Kidney (tissue), 14 donors: ENCODE data around the gene LUZP2. TPM values are rescaled to one million over a fixed set of nuclear protein-coding genes. Genes with fewer than 3 reads are reported as not detected.

Source experiments
- DNase-seq, 5 donors: peaks; one replicate each; pipeline ENCODE4 v3.0.0-alpha.2; 2013 to 2020
- FAIRE-seq: peaks from 2 replicates; lab custom pipeline; 2012; peaks lifted over from hg19 to GRCh38; lab: Jason Lieb, UNC
- H3K27ac ChIP-seq, 2 donors: one replicate each; pipeline ENCODE4 v1.7.0; 2013; ENCODE audit warnings: low read depth in 2 of 2, low read length in 2 of 2, inconsistent platforms in 1 of 2
- H3K27me3 ChIP-seq: one replicate; pipeline ENCODE4 v1.7.1; 2013; ENCODE audit warnings: low read length, inconsistent platforms; ENCODE audit not compliant: control insufficient read depth, insufficient read depth
- H3K36me3 ChIP-seq, 3 donors: one replicate each; pipeline versions ENCODE4 v1.7.0 to v1.7.1; 2013; ENCODE audit warnings: low read length in 3 of 3, control low read depth in 1 of 3, inconsistent platforms in 1 of 3; ENCODE audit not compliant: insufficient read depth in 3 of 3, control insufficient read depth in 2 of 3
- H3K4me1 ChIP-seq, 3 donors: one replicate each; pipeline versions ENCODE4 v1.7.0 to v1.7.1; 2013; ENCODE audit warnings: low read length in 3 of 3, inconsistent platforms in 1 of 3, low read depth in 1 of 3; ENCODE audit not compliant: control insufficient read depth in 2 of 3, insufficient read depth in 2 of 3
- H3K4me3 ChIP-seq, 3 donors: one replicate each; pipeline versions ENCODE4 v1.7.0 to v1.8.1; 2013; ENCODE audit warnings: low read length in 3 of 3, control low read depth in 1 of 3, inconsistent platforms in 1 of 3
- H3K9ac ChIP-seq, 3 donors: one replicate each; pipeline versions ENCODE4 v1.7.0 to v1.7.1; 2013; ENCODE audit warnings: low read length in 3 of 3, control low read depth in 1 of 3, inconsistent platforms in 1 of 3
- H3K9me3 ChIP-seq, 3 donors: one replicate each; pipeline versions ENCODE4 v1.7.0 to v1.7.1; 2013; ENCODE audit warnings: low read length in 3 of 3, control low read depth in 1 of 3, inconsistent platforms in 1 of 3; ENCODE audit not compliant: control insufficient read depth in 2 of 3, insufficient read depth in 1 of 3
- intact Hi-C: fragments of 100-400 bp; cut with DNase I; formaldehyde crosslinking; loops from one replicate; pipeline ENCODE4 v1.11.1; 2022
- polyA plus RNA-seq: library from polyadenylated mRNA; stranded (reverse); fragments of 350-450 nt; fragmentation: Illumina TruSeq; extraction: RNeasy Lipid Tissue Mini Kit (QIAGEN cat#74804); gene quantifications from one replicate; pipeline ENCODE4 v1.2.3, GENCODE V29; 2014; ENCODE audit warnings: low read depth, low replicate concordance; ENCODE audit not compliant: insufficient read depth
- total RNA-seq: library from RNA; stranded (reverse); fragmentation: NEBNext Ultra II Directional; extraction: Animal tissue kit (Norgen Biotek cat#: 25700); gene quantifications from one replicate; pipeline ENCODE4 v1.2.1, GENCODE V29; 2021
- TF ChIP-seq, protein P1 (sequence below): IDR thresholded peaks from 3 replicates; pipeline ENCODE4 v1.5.1; 2012; ENCODE audit warnings: mild to moderate bottlenecking, moderate library complexity, borderline replicate concordance; ENCODE audit not compliant: insufficient read depth; ENCODE audit errors: extremely low read depth
- donor health status: control.
- donor health status: control.
- donor health status: control.
- donor health status: control.
- donor health status: control.
- donor health status: DM: yes; HTN: yes; CAD: no.
- donor health status: Normal renal cell carcinoma (clear cell type).

Gene LUZP2
- total and polyA plus RNA-seq, 2 donors from 2014 or later, result 0.19 TPM; not detected in 1

GRCh38 chr11:24653901-24654300 lies 157.0 kb downstream of the LUZP2 start:
- Histone ChIP-seq H3K4me3 (no peak overlapping the region), H3K27me3 (no peaks in the 10 kb centered on the region), H3K9me3 (no peaks in the 10 kb centered on the region), H3K27ac (no peak overlapping the region), H3K9ac (no peak overlapping the region), H3K4me1 (no peaks in the 10 kb centered on the region), H3K36me3 (no peaks in the 10 kb centered on the region)
- FAIRE-seq, result no peak
- TF ChIP-seq, protein P1, sequence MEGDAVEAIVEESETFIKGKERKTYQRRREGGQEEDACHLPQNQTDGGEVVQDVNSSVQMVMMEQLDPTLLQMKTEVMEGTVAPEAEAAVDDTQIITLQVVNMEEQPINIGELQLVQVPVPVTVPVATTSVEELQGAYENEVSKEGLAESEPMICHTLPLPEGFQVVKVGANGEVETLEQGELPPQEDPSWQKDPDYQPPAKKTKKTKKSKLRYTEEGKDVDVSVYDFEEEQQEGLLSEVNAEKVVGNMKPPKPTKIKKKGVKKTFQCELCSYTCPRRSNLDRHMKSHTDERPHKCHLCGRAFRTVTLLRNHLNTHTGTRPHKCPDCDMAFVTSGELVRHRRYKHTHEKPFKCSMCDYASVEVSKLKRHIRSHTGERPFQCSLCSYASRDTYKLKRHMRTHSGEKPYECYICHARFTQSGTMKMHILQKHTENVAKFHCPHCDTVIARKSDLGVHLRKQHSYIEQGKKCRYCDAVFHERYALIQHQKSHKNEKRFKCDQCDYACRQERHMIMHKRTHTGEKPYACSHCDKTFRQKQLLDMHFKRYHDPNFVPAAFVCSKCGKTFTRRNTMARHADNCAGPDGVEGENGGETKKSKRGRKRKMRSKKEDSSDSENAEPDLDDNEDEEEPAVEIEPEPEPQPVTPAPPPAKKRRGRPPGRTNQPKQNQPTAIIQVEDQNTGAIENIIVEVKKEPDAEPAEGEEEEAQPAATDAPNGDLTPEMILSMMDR, result no peak
- no peak for DNase-seq
- intact Hi-C loops, result no loop called here

DNA sequence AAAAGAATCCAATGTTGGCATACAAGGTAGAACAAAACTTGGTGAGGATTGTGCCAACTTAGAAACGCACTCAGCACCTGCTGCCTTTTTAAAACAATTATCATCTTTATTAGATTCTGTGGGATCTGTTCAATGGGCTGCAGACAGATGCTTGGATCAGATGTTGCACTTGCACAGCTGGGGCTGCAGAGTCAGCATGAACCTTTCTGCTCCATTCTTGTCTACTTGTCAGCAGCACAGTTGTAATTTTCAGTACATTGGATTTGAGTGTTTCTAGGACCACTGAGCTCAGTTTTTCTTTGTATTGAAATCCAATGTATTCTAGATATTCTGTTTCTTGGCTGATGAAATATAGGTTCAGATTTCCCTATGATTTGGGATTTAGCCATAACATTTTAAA lies 164.5 kb downstream of the LUZP2 start:
- DNase-seq (peak in 1 of 5 donors; percentile 18), FAIRE-seq (no peak)
- Histone ChIP-seq H3K4me3 (no peak overlapping the region), H3K4me1 (no peaks in the 10 kb centered on the region), H3K27me3 (no peaks in the 10 kb centered on the region), H3K36me3 (no peaks in the 10 kb centered on the region), H3K9me3 (no peaks in the 10 kb centered on the region), H3K9ac (no peak overlapping the region), H3K27ac (no peak overlapping the region)
- intact Hi-C loops, result no loop called here
- TF ChIP-seq, protein P1, result no peak

DNA sequence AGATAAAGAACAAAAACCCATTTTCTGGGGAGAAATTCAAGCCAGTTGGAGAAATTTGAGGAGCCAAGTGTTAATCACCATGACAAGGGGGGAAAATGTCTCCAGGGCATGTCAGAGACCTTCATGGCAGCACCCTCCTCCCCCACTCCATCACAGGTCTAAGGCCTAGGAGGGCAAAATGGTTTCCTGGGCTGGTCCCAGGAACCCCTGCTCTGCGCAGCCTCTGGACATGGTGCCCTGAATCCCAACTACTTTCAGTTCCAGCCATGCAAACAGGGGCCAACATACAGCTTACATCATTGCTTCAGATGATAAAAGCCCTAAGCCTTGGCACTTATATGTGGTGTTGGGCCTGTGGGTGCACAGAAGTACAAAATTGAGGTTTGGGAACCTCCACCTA lies 167.5 kb downstream of the LUZP2 start:
- H3K4me1 ChIP-seq, result no peaks in the 10 kb centered on the region
- no peak for DNase-seq
- TF ChIP-seq, protein P1, result no peak
- no peaks in the 10 kb centered on the region for H3K36me3 ChIP-seq
- FAIRE-seq, result no peak
- H3K27me3 ChIP-seq, result no peaks in the 10 kb centered on the region
- H3K9ac ChIP-seq, result no peak overlapping the region
- H3K9me3 ChIP-seq, result no peaks in the 10 kb centered on the region
- H3K4me3 ChIP-seq, result no peak overlapping the region
- H3K27ac ChIP-seq, result no peak overlapping the region
- intact Hi-C loops, result no loop called here

DNA sequence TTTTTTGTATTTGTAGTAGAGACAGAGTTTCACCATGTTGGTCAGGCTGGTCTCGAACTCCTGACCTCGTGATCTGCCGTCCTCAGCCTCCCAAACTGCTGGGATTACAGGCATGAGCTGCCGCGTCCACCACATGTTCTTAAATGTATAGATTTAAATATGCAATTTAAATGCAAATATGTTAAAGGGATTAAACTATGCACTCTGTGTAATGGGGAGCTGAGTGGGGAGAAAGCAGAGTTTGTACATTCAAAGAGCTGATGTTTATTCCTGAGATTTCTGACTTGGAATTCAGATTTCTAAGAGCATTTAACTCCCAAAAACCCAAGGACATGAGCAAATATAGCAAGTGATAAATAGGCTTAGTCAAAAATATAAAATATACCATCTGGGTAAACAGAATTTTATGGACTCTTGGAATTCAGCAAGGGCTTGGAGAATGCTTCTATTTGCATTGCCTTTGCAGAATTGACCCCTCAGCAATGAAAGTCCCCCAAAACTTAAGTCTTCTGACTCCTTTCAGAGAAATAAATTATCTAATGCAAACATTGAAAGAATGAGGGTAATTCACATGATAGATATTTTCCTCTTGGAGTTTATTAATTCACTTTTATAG lies 170.6 kb downstream of the LUZP2 start:
- no peaks in the 10 kb centered on the region for H3K27me3 ChIP-seq
- TF ChIP-seq, protein P1, result no peak
- H3K9ac ChIP-seq, result no peak overlapping the region
- H3K36me3 ChIP-seq, result no peaks in the 10 kb centered on the region
- no peak for FAIRE-seq
- no peak overlapping the region for H3K4me3 ChIP-seq
- H3K27ac ChIP-seq, result no peak overlapping the region
- peak in 2 of 5 donors; percentile 56 to 83 for DNase-seq
- H3K9me3 ChIP-seq, result no peaks in the 10 kb centered on the region
- intact Hi-C loops, result no loop called here
- H3K4me1 ChIP-seq, result no peaks in the 10 kb centered on the region
